Measurements from ENCODE around the gene C17orf67. TPM values are rescaled to one million over a fixed set of nuclear protein-coding genes. Genes with fewer than 3 reads are reported as not detected.

The C17orf67 gene
- total and polyA plus RNA-seq, 2 of the 8 experiments (the other 6 are each of a cell fraction or from before 2014, with no cell fraction given), result 0.67 to 2.2 TPM

DNA sequence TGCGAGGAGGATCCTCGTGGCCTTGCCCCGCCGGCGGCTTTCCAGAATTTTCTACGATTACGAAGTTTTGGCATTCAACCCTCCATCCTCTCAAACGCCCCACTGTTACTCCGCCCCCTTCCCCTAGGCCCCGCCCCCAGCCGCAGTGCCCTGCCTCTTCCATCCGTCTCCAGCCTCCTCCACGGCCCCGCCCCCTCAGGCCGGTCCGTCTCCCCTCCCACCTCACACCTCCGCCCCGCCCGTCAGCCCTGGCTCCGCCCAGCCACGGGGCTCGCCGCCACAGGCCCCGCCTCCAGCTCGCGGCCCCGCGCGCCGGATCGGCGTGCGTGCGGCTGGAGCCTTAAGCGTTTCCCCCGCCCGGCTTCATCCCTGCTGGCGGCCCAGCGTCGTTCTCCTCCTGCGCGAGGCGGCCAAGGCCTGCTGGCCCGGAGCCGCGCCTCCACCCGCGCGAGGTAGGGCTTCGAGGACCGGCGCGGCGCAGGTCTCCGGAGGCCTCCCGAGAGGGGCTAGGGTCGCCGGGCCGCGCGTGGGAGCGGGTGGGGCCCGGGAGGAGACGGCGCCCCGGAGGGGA lies at the start of gene C17orf67, which contains the start of gene DGKE (continued):
- TF ChIP-seq, protein P1, sequence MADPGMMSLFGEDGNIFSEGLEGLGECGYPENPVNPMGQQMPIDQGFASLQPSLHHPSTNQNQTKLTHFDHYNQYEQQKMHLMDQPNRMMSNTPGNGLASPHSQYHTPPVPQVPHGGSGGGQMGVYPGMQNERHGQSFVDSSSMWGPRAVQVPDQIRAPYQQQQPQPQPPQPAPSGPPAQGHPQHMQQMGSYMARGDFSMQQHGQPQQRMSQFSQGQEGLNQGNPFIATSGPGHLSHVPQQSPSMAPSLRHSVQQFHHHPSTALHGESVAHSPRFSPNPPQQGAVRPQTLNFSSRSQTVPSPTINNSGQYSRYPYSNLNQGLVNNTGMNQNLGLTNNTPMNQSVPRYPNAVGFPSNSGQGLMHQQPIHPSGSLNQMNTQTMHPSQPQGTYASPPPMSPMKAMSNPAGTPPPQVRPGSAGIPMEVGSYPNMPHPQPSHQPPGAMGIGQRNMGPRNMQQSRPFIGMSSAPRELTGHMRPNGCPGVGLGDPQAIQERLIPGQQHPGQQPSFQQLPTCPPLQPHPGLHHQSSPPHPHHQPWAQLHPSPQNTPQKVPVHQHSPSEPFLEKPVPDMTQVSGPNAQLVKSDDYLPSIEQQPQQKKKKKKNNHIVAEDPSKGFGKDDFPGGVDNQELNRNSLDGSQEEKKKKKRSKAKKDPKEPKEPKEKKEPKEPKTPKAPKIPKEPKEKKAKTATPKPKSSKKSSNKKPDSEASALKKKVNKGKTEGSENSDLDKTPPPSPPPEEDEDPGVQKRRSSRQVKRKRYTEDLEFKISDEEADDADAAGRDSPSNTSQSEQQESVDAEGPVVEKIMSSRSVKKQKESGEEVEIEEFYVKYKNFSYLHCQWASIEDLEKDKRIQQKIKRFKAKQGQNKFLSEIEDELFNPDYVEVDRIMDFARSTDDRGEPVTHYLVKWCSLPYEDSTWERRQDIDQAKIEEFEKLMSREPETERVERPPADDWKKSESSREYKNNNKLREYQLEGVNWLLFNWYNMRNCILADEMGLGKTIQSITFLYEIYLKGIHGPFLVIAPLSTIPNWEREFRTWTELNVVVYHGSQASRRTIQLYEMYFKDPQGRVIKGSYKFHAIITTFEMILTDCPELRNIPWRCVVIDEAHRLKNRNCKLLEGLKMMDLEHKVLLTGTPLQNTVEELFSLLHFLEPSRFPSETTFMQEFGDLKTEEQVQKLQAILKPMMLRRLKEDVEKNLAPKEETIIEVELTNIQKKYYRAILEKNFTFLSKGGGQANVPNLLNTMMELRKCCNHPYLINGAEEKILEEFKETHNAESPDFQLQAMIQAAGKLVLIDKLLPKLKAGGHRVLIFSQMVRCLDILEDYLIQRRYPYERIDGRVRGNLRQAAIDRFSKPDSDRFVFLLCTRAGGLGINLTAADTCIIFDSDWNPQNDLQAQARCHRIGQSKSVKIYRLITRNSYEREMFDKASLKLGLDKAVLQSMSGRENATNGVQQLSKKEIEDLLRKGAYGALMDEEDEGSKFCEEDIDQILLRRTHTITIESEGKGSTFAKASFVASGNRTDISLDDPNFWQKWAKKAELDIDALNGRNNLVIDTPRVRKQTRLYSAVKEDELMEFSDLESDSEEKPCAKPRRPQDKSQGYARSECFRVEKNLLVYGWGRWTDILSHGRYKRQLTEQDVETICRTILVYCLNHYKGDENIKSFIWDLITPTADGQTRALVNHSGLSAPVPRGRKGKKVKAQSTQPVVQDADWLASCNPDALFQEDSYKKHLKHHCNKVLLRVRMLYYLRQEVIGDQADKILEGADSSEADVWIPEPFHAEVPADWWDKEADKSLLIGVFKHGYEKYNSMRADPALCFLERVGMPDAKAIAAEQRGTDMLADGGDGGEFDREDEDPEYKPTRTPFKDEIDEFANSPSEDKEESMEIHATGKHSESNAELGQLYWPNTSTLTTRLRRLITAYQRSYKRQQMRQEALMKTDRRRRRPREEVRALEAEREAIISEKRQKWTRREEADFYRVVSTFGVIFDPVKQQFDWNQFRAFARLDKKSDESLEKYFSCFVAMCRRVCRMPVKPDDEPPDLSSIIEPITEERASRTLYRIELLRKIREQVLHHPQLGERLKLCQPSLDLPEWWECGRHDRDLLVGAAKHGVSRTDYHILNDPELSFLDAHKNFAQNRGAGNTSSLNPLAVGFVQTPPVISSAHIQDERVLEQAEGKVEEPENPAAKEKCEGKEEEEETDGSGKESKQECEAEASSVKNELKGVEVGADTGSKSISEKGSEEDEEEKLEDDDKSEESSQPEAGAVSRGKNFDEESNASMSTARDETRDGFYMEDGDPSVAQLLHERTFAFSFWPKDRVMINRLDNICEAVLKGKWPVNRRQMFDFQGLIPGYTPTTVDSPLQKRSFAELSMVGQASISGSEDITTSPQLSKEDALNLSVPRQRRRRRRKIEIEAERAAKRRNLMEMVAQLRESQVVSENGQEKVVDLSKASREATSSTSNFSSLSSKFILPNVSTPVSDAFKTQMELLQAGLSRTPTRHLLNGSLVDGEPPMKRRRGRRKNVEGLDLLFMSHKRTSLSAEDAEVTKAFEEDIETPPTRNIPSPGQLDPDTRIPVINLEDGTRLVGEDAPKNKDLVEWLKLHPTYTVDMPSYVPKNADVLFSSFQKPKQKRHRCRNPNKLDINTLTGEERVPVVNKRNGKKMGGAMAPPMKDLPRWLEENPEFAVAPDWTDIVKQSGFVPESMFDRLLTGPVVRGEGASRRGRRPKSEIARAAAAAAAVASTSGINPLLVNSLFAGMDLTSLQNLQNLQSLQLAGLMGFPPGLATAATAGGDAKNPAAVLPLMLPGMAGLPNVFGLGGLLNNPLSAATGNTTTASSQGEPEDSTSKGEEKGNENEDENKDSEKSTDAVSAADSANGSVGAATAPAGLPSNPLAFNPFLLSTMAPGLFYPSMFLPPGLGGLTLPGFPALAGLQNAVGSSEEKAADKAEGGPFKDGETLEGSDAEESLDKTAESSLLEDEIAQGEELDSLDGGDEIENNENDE (IDR thresholded peaks at IDR 0.05; ENCODE audit: insufficient replicate concordance, low read length), result no peak
- TF ChIP-seq ZNF274 (IDR thresholded peaks at IDR 0.05; ENCODE audit: borderline replicate concordance, extremely low read depth, low read length) (no peak), TAF1 (IDR thresholded peaks at IDR 0.05; ENCODE audit: low read depth, low read length) (peak; percentile 8), SUZ12 (IDR thresholded peaks at IDR 0.05; ENCODE audit: low read length) (no peak), CBX5 (IDR thresholded peaks at IDR 0.05; ENCODE audit: low read depth, low read length) (no peak), CHD1 (IDR thresholded peaks at IDR 0.05; ENCODE audit: low read depth, low read length) (no peak), TAF7 (optimal IDR thresholded peaks at IDR 0.05; ENCODE audit: borderline replicate concordance, low read depth, low read length) (peak; percentile 41), BCL11A (IDR thresholded peaks at IDR 0.05; ENCODE audit: low read depth in 2 of 2, low read length in 2 of 2) (no peak), SP4 (IDR thresholded peaks at IDR 0.05; ENCODE audit: low read length) (no peak), TEAD4 (IDR thresholded peaks at IDR 0.05; ENCODE audit: low read depth, low read length) (no peak), BRCA1 (IDR thresholded peaks at IDR 0.05; ENCODE audit: low read depth, low read length) (no peak), RBBP5 (IDR thresholded peaks at IDR 0.05; ENCODE audit: borderline replicate concordance, low read depth, low read length) (peak; percentile 94; the same call in 1 of the 2 replicates)

Data from H1 (cell line).